ENCODE results near the gene MEOX2. TPM values are rescaled to one million over a fixed set of nuclear protein-coding genes. Genes with fewer than 3 reads are reported as not detected.

The MEOX2 gene
- total and polyA plus RNA-seq, 2 of the 13 experiments (the other 11 are each of a cell fraction or from before 2014, with no cell fraction given) = not detected

DNA sequence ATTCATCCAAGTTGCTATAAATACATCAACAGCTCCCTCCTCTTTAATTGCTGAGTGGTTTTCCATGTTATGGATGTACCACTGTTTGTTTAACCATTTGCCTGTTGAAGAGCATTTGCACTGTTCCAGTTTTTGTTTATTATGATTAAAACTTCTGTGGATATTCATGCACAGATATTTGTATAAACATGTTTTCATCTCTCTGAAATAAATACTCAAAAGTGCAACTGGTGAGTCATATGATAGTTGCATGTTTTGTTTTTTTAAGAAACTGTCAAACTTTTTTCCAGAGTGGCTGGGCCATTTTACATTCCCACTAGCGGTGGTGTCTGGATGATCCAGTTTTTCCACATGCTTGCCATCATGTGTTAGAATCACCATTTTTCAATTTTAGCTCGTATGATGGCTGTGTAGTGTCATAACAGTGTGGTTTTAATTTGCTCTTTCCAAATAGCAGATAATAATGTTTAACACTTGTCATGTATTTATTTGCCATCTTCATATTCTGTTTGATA, 33.6 kb downstream of the MEOX2 start:
- FAIRE-seq = no peak

DNA sequence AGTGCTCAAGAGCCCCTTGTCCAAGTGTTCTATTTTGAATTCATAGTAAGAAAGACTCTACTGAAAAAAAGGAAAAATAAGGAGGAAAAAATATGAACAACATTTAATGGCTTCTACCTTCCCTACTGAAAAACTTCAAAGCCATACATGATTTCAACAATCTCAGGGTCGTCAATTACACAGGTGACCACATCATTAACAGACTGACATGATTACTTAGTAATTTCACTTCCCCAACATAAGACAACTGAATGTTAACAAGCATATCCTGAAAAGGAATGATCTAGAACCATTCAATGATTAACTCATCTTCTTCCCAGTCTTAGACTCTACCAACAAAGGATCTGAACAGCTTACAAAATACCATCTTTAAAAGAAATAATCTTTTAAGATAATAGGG, 34.8 kb downstream of the MEOX2 start:
- ChIA-PET CTCF (ENCODE audit: low intra/inter-chr PET ratio, low total read pairs) (no interaction called here), POLR2A (no interaction called here)
- Histone ChIP-seq H3K9me3 (ENCODE audit: low read length) (peaks cover 36% of the 10 kb centered on the region), H3K27me3 (ENCODE audit: control insufficient read depth in 1 of 2, insufficient read depth in 2 of 2, low read length in 2 of 2) (no peaks in the 10 kb centered on the region), H4K20me1 (ENCODE audit: insufficient read depth, low read length) (no peaks in the 10 kb centered on the region), H3K79me2 (ENCODE audit: insufficient read depth, low read length) (no peaks in the 10 kb centered on the region), H2AFZ (ENCODE audit: low read length) (no peak overlapping the region), H3K27ac (ENCODE audit: extremely low read length, insufficient read depth, low read length) (no peak overlapping the region), H3K4me3 (replicated peaks in 1 of 3; ENCODE audit: insufficient read depth in 1 of 3, low read depth in 2 of 3, low read length in 3 of 3) (no peak overlapping the region), H3K4me2 (ENCODE audit: low read depth, low read length) (no peak overlapping the region), H3K36me3 (replicated peaks in 1 of 2; ENCODE audit: control insufficient read depth in 1 of 2, insufficient read depth in 2 of 2, low read length in 2 of 2) (no peaks in the 10 kb centered on the region), H3K4me1 (ENCODE audit: insufficient read depth, low read length) (no peaks in the 10 kb centered on the region), H3K9ac (ENCODE audit: insufficient read depth, low read depth, low read length) (no peak overlapping the region)
- intact Hi-C loops (cut with micrococcal nuclease; ENCODE audit: unreplicated experiment) (no loop called here), in situ Hi-C loops (cut with HindIII; ENCODE audit: extremely low pct_ligation_motif_present, low pct_unique_long_range_greater_than_20kb) (no loop called here)
- WGBS (ENCODE audit: low lambda C conversion rate) = 0% methylated on average over 1 of the region's 1 CpG
- DNase-seq (ENCODE audit: low spot score) (no peak), FAIRE-seq (no peak), ATAC-seq (no peak)
- BruUV-seq (replicated peaks) = no TSS peak
- TF ChIP-seq, protein P1, sequence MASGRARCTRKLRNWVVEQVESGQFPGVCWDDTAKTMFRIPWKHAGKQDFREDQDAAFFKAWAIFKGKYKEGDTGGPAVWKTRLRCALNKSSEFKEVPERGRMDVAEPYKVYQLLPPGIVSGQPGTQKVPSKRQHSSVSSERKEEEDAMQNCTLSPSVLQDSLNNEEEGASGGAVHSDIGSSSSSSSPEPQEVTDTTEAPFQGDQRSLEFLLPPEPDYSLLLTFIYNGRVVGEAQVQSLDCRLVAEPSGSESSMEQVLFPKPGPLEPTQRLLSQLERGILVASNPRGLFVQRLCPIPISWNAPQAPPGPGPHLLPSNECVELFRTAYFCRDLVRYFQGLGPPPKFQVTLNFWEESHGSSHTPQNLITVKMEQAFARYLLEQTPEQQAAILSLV (CRISPR knock-in tag; IDR thresholded peaks at IDR 0.05; ENCODE audit: borderline replicate concordance) = no peak
- TF ChIP-seq HNF4G (IDR thresholded peaks at IDR 0.05; ENCODE audit: borderline replicate concordance, low read depth, low read length) = no peak
- TF ChIP-seq HNF4G (CRISPR knock-in tag; IDR thresholded peaks at IDR 0.05; ENCODE audit: borderline replicate concordance, low read depth) = no peak
- TF ChIP-seq RARA (CRISPR knock-in tag; IDR thresholded peaks at IDR 0.05) = no peak
- TF ChIP-seq ZSCAN31 (CRISPR knock-in tag; IDR thresholded peaks at IDR 0.05; ENCODE audit: low read depth) = no peak
- TF ChIP-seq NAIF1 (CRISPR knock-in tag; IDR thresholded peaks at IDR 0.05; ENCODE audit: borderline replicate concordance) = no peak
- TF ChIP-seq, protein P2, sequence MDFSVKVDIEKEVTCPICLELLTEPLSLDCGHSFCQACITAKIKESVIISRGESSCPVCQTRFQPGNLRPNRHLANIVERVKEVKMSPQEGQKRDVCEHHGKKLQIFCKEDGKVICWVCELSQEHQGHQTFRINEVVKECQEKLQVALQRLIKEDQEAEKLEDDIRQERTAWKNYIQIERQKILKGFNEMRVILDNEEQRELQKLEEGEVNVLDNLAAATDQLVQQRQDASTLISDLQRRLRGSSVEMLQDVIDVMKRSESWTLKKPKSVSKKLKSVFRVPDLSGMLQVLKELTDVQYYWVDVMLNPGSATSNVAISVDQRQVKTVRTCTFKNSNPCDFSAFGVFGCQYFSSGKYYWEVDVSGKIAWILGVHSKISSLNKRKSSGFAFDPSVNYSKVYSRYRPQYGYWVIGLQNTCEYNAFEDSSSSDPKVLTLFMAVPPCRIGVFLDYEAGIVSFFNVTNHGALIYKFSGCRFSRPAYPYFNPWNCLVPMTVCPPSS (IDR thresholded peaks at IDR 0.05) = no peak
- no peak for TF ChIP-seq KDM4B (CRISPR knock-in tag; IDR thresholded peaks at IDR 0.05)
- TF ChIP-seq ZNF672 (CRISPR knock-in tag; IDR thresholded peaks at IDR 0.05) = no peak
- TF ChIP-seq ZFP37 (CRISPR knock-in tag; IDR thresholded peaks at IDR 0.05; ENCODE audit: borderline replicate concordance) = no peak

More for the DNA sequence above, 33.6 kb downstream of the MEOX2 start:
- Histone ChIP-seq H3K27ac (ENCODE audit: extremely low read length, insufficient read depth, low read length) (no peak overlapping the region), H3K36me3 (replicated peaks in 1 of 2; ENCODE audit: control insufficient read depth in 1 of 2, insufficient read depth in 2 of 2, low read length in 2 of 2) (no peaks in the 10 kb centered on the region), H3K27me3 (ENCODE audit: control insufficient read depth in 1 of 2, insufficient read depth in 2 of 2, low read length in 2 of 2) (no peaks in the 10 kb centered on the region), H4K20me1 (ENCODE audit: insufficient read depth, low read length) (no peaks in the 10 kb centered on the region), H3K4me2 (ENCODE audit: low read depth, low read length) (no peak overlapping the region), H3K4me3 (replicated peaks in 1 of 3; ENCODE audit: insufficient read depth in 1 of 3, low read depth in 2 of 3, low read length in 3 of 3) (no peak overlapping the region), H3K9me3 (ENCODE audit: low read length) (peaks cover 45% of the 10 kb centered on the region), H2AFZ (ENCODE audit: low read length) (no peak overlapping the region), H3K9ac (ENCODE audit: insufficient read depth, low read depth, low read length) (no peak overlapping the region), H3K79me2 (ENCODE audit: insufficient read depth, low read length) (no peaks in the 10 kb centered on the region), H3K4me1 (ENCODE audit: insufficient read depth, low read length) (no peaks in the 10 kb centered on the region)
- ChIA-PET POLR2A (no interaction called here), CTCF (ENCODE audit: low intra/inter-chr PET ratio, low total read pairs) (no interaction called here)
- no peak for DNase-seq (ENCODE audit: low spot score)
- no peak for ATAC-seq
- BruUV-seq (replicated peaks) = no TSS peak
- WGBS (ENCODE audit: low lambda C conversion rate) = 0% methylated on average over 2 of the region's 2 CpGs
- TF ChIP-seq MTA3 (CRISPR knock-in tag; IDR thresholded peaks at IDR 0.05) = no peak
- TF ChIP-seq, protein P3, sequence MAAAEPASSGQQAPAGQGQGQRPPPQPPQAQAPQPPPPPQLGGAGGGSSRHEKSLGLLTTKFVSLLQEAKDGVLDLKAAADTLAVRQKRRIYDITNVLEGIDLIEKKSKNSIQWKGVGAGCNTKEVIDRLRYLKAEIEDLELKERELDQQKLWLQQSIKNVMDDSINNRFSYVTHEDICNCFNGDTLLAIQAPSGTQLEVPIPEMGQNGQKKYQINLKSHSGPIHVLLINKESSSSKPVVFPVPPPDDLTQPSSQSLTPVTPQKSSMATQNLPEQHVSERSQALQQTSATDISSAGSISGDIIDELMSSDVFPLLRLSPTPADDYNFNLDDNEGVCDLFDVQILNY (CRISPR knock-in tag; conservative IDR thresholded peaks at IDR 0.05) = no peak
- TF ChIP-seq ZNF124 (CRISPR knock-in tag; IDR thresholded peaks at IDR 0.05) = no peak
- TF ChIP-seq ZNF790 (CRISPR knock-in tag; IDR thresholded peaks at IDR 0.05; ENCODE audit: borderline replicate concordance) = no peak
- TF ChIP-seq CBX2 (IDR thresholded peaks at IDR 0.05; ENCODE audit: low read depth, low read length) = no peak
- no peak for TF ChIP-seq CBX2 (CRISPR knock-in tag; IDR thresholded peaks at IDR 0.05; ENCODE audit: low read depth)
- no peak for TF ChIP-seq ZMYM4 (CRISPR knock-in tag; IDR thresholded peaks at IDR 0.05)
- TF ChIP-seq, protein P4, sequence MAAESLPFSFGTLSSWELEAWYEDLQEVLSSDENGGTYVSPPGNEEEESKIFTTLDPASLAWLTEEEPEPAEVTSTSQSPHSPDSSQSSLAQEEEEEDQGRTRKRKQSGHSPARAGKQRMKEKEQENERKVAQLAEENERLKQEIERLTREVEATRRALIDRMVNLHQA (CRISPR knock-in tag; IDR thresholded peaks at IDR 0.05) = no peak
- TF ChIP-seq ATM (IDR thresholded peaks at IDR 0.05; ENCODE audit: borderline replicate concordance) = no peak
- no peak for TF ChIP-seq RFXAP (CRISPR knock-in tag; IDR thresholded peaks at IDR 0.05; ENCODE audit: borderline replicate concordance)
- TF ChIP-seq GZF1 (CRISPR knock-in tag; IDR thresholded peaks at IDR 0.05) = no peak
- TF ChIP-seq ZNF235 (CRISPR knock-in tag; IDR thresholded peaks at IDR 0.05; ENCODE audit: borderline replicate concordance) = no peak
- TF ChIP-seq NR2C2 (CRISPR knock-in tag; IDR thresholded peaks at IDR 0.05; ENCODE audit: borderline replicate concordance) = no peak
- TF ChIP-seq SPEN (CRISPR knock-in tag; IDR thresholded peaks at IDR 0.05; ENCODE audit: low read depth) = no peak
- no peak for TF ChIP-seq ZNF335 (CRISPR knock-in tag; IDR thresholded peaks at IDR 0.05)
- intact Hi-C loops (cut with micrococcal nuclease; ENCODE audit: unreplicated experiment) = no loop called here
- in situ Hi-C loops (cut with HindIII; ENCODE audit: extremely low pct_ligation_motif_present, low pct_unique_long_range_greater_than_20kb) = no loop called here
